Measurements from ENCODE around the gene IGSF21. TPM values are rescaled to one million over a fixed set of nuclear protein-coding genes. Genes with fewer than 3 reads are reported as not detected.

The IGSF21 gene
- total RNA-seq, 1 experiment from 2014 or later, result 30.5 TPM

DNA sequence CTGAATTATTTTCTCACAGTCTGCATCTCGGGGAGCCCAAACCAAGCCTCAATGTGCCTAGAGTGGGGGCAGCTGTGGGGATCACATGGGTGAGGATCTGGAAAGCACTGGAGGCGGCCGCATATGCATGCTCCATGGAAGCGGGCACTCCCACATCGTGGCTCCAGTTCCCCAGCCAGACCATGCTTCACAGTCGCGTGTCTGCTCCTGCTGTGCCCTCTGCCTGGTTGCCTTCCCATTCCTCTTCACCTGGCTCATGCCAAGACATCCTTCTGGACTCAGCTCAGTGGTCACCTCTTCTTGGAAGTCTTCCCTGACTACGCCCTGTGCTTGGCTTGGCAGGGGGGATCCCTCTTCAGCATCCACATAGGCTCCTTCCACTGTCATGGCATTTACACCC lies 32.8 kb downstream of the IGSF21 start:
- Mint-ChIP-seq H3K9me3 (no peaks in the 10 kb centered on the region), H3K27ac (no peak overlapping the region; the same call in 1 of the 2 replicates), H3K36me3 (no peaks in the 10 kb centered on the region), H3K4me3 (no peak overlapping the region), H3K27me3 (ENCODE audit: low read depth) (no peaks in the 10 kb centered on the region), H3K4me1 (peaks cover 28% of the 10 kb centered on the region)
- ATAC-seq (no peak), DNase-seq (ENCODE audit: low spot score) (no peak)
- CTCF ChIA-PET, result interaction anchor here (0.6 to 2.0 kb wide), 7 partner anchors 9 to 137 kb away, joined by 3 to 6 read pairs (median 4); no protein-coding TSS in a partner anchor
- no peak for TF ChIP-seq CBFB (CRISPR knock-in tag; IDR thresholded peaks at IDR 0.05; ENCODE audit: low read depth)
- no peak for TF ChIP-seq FOXJ3 (CRISPR knock-in tag; IDR thresholded peaks at IDR 0.05; ENCODE audit: borderline replicate concordance)
- TF ChIP-seq, protein P1, sequence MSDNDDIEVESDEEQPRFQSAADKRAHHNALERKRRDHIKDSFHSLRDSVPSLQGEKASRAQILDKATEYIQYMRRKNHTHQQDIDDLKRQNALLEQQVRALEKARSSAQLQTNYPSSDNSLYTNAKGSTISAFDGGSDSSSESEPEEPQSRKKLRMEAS (CRISPR knock-in tag; IDR thresholded peaks at IDR 0.05), result no peak
- no peak for TF ChIP-seq TP53 (CRISPR knock-in tag; IDR thresholded peaks at IDR 0.05)
- TF ChIP-seq, protein P2, sequence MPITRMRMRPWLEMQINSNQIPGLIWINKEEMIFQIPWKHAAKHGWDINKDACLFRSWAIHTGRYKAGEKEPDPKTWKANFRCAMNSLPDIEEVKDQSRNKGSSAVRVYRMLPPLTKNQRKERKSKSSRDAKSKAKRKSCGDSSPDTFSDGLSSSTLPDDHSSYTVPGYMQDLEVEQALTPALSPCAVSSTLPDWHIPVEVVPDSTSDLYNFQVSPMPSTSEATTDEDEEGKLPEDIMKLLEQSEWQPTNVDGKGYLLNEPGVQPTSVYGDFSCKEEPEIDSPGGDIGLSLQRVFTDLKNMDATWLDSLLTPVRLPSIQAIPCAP (CRISPR knock-in tag; IDR thresholded peaks at IDR 0.05), result no peak
- TF ChIP-seq, protein P3, sequence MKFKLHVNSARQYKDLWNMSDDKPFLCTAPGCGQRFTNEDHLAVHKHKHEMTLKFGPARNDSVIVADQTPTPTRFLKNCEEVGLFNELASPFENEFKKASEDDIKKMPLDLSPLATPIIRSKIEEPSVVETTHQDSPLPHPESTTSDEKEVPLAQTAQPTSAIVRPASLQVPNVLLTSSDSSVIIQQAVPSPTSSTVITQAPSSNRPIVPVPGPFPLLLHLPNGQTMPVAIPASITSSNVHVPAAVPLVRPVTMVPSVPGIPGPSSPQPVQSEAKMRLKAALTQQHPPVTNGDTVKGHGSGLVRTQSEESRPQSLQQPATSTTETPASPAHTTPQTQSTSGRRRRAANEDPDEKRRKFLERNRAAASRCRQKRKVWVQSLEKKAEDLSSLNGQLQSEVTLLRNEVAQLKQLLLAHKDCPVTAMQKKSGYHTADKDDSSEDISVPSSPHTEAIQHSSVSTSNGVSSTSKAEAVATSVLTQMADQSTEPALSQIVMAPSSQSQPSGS (CRISPR knock-in tag; IDR thresholded peaks at IDR 0.05; ENCODE audit: borderline replicate concordance, low read depth), result no peak
- TF ChIP-seq, protein P4, sequence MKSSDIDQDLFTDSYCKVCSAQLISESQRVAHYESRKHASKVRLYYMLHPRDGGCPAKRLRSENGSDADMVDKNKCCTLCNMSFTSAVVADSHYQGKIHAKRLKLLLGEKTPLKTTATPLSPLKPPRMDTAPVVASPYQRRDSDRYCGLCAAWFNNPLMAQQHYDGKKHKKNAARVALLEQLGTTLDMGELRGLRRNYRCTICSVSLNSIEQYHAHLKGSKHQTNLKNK (CRISPR knock-in tag; IDR thresholded peaks at IDR 0.05), result no peak
- TF ChIP-seq, protein P5, sequence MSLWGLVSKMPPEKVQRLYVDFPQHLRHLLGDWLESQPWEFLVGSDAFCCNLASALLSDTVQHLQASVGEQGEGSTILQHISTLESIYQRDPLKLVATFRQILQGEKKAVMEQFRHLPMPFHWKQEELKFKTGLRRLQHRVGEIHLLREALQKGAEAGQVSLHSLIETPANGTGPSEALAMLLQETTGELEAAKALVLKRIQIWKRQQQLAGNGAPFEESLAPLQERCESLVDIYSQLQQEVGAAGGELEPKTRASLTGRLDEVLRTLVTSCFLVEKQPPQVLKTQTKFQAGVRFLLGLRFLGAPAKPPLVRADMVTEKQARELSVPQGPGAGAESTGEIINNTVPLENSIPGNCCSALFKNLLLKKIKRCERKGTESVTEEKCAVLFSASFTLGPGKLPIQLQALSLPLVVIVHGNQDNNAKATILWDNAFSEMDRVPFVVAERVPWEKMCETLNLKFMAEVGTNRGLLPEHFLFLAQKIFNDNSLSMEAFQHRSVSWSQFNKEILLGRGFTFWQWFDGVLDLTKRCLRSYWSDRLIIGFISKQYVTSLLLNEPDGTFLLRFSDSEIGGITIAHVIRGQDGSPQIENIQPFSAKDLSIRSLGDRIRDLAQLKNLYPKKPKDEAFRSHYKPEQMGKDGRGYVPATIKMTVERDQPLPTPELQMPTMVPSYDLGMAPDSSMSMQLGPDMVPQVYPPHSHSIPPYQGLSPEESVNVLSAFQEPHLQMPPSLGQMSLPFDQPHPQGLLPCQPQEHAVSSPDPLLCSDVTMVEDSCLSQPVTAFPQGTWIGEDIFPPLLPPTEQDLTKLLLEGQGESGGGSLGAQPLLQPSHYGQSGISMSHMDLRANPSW (CRISPR knock-in tag; conservative IDR thresholded peaks at IDR 0.05; ENCODE audit: low read depth), result no peak
- TF ChIP-seq, protein P6, sequence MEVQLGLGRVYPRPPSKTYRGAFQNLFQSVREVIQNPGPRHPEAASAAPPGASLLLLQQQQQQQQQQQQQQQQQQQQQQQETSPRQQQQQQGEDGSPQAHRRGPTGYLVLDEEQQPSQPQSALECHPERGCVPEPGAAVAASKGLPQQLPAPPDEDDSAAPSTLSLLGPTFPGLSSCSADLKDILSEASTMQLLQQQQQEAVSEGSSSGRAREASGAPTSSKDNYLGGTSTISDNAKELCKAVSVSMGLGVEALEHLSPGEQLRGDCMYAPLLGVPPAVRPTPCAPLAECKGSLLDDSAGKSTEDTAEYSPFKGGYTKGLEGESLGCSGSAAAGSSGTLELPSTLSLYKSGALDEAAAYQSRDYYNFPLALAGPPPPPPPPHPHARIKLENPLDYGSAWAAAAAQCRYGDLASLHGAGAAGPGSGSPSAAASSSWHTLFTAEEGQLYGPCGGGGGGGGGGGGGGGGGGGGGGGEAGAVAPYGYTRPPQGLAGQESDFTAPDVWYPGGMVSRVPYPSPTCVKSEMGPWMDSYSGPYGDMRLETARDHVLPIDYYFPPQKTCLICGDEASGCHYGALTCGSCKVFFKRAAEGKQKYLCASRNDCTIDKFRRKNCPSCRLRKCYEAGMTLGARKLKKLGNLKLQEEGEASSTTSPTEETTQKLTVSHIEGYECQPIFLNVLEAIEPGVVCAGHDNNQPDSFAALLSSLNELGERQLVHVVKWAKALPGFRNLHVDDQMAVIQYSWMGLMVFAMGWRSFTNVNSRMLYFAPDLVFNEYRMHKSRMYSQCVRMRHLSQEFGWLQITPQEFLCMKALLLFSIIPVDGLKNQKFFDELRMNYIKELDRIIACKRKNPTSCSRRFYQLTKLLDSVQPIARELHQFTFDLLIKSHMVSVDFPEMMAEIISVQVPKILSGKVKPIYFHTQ (CRISPR knock-in tag; IDR thresholded peaks at IDR 0.05), result no peak
- TF ChIP-seq, protein P7, sequence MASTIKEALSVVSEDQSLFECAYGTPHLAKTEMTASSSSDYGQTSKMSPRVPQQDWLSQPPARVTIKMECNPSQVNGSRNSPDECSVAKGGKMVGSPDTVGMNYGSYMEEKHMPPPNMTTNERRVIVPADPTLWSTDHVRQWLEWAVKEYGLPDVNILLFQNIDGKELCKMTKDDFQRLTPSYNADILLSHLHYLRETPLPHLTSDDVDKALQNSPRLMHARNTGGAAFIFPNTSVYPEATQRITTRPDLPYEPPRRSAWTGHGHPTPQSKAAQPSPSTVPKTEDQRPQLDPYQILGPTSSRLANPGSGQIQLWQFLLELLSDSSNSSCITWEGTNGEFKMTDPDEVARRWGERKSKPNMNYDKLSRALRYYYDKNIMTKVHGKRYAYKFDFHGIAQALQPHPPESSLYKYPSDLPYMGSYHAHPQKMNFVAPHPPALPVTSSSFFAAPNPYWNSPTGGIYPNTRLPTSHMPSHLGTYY (CRISPR knock-in tag; IDR thresholded peaks at IDR 0.05), result no peak
- TF ChIP-seq JUN (CRISPR knock-in tag; IDR thresholded peaks at IDR 0.05), result no peak
- TF ChIP-seq GABPB1 (CRISPR knock-in tag; IDR thresholded peaks at IDR 0.05), result no peak
- no peak for TF ChIP-seq MYBL2 (CRISPR knock-in tag; IDR thresholded peaks at IDR 0.05)
- TF ChIP-seq MXD4 (CRISPR knock-in tag; IDR thresholded peaks at IDR 0.05; ENCODE audit: borderline replicate concordance), result no peak
- TF ChIP-seq CREM (CRISPR knock-in tag; IDR thresholded peaks at IDR 0.05), result no peak
- TF ChIP-seq, protein P8, sequence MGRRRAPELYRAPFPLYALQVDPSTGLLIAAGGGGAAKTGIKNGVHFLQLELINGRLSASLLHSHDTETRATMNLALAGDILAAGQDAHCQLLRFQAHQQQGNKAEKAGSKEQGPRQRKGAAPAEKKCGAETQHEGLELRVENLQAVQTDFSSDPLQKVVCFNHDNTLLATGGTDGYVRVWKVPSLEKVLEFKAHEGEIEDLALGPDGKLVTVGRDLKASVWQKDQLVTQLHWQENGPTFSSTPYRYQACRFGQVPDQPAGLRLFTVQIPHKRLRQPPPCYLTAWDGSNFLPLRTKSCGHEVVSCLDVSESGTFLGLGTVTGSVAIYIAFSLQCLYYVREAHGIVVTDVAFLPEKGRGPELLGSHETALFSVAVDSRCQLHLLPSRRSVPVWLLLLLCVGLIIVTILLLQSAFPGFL (CRISPR knock-in tag; IDR thresholded peaks at IDR 0.05; ENCODE audit: borderline replicate concordance), result no peak
- no peak for TF ChIP-seq NFYB (CRISPR knock-in tag; conservative IDR thresholded peaks at IDR 0.05; ENCODE audit: low read depth)
- TF ChIP-seq ELF4 (CRISPR knock-in tag; IDR thresholded peaks at IDR 0.05; ENCODE audit: low read depth), result no peak
- POLR2A ChIA-PET, result no interaction called here

Data from WTC11 (cell line).